HG03139 (cell line): Measurements from ENCODE around the gene WDFY2.

Source experiments
- ATAC-seq: cut with Tn5 transposase; IDR thresholded peaks from one replicate; pipeline ENCODE4 v1.9.1; 2021; ENCODE audit not compliant: unreplicated experiment

WDFY2 gene

DNA sequence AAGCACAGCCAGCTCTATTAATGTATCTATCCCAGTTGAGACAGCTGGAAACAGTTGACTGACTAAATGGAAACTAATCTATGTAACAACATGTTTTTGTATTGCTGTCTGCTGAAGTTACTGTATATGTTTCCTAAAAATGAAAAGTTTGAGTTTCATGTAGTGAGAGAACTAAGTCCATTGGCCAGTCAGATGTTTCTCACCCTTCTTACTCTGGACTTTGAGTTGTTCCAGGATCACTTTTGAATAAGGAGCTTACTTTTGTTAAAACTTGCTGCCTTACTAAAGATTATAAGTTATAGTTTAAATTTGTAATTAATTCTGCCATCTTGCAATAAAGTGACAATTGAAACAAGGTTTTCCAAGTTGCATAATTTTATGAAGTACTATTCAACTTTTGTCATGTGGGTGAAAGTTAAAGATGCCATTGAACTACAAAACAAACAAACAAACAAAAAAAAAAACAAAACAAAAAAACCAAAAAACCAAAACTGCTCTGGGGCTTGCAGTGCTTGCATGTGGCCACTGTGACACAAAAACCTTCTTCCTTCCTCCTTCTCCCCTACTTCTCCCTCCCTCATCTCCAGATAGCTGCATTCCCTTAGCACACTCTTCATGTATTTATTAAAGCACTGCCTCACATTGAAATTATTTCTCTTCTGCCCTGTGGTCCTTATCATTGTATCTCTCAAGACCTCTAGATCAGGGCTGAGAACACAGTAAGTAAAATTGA is 15.3 kb downstream of the WDFY2 start:
- ATAC-seq, result no peak

DNA sequence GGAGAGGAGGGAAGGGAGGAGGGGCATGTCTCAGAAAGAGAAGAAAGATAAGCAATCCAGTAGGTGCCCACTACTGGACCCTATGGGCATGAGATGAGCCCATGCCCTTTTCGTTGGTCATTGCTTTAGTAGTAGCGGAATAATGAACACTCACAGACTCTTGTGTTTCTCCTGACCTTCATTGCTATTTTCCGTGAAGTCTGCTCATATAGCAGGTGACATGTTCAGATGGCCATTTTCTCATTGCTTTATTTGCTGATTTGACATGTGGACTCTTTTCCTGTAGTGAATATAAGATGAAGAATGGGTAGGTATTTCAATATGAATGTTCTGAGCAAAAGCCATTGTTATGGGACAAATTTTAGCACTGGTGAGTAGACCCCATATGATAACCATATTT is 16.4 kb downstream of the WDFY2 start:
- no peak for ATAC-seq

GRCh38 chr13:51601601-51602565 is 17.6 kb downstream of the WDFY2 start:
- no peak for ATAC-seq

DNA sequence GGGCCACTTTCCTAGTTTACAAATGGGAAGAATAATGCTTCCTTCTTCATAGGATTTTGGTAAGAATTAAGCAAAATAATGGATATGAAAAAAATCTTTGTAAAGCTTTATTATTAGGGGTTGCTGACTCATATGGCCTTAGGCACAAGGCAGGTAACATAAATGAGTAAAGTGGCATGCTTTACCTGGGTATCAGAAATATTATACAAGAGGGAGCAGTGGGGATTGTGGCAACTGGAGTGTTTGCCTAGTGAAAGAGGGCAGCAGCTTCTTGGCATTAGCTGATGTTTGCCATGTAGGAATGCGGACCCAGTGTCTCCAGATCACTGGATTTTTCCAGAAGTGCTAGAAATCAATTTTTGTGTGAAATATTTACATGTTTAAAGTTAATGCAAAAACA is 19.5 kb downstream of the WDFY2 start:
- ATAC-seq, result no peak

DNA sequence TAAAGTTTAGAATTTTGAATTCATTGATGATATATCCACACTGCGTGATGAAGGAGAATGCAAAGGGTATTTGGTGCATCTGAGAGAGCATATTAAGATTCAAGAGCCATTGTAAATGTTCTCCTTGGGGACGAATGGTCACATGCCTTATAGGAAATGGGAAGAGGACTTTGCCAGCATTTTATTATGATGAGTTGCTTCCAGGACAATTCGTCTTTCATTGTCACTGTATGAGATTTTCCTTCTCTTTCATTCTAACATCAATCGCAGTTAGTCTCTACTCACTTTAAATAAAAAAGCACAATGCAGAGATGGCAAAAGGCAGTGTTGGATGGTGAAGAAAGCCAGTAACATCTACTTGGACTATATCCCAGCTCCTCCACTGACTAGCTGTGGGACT is 21.4 kb downstream of the WDFY2 start:
- no peak for ATAC-seq

- ATAC-seq, result no peak
Measured at GRCh38 chr13:51607165-51607564, 22.9 kb downstream of the WDFY2 start.

DNA sequence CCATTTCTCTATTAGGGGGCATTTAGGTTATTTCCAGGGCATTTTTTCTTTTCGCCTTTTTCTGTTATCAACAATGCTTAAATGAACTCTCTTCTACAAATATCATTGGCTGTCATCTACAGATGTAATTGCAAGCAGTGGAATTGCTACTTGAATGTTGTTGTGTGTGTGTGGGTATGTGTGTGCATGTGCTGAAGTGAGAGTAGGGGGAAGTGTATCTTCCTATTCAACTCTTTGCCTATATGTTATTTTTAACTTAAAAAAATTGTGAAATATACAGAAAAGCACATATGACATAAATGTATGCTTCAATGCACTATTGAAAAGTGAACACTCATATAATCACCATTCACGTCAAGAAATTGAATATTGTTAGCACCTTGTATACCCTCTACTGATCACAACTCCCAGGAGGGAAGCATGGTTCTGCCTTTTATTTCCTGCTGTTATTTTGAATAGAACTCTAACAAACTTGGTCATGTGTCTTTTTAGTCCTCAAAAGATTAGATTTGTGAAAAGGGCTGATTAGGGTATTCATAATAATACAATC is 24.7 kb downstream of the WDFY2 start:
- no peak for ATAC-seq

GRCh38 chr13:51612867-51613266 is 28.6 kb downstream of the WDFY2 start:
- no peak for ATAC-seq

- ATAC-seq, result no peak
Measured at GRCh38 chr13:51613535-51613934, 29.3 kb downstream of the WDFY2 start.

GRCh38 chr13:51614350-51614786 is 30.1 kb downstream of the WDFY2 start:
- peak; percentile 73 for ATAC-seq

- ATAC-seq, result no peak
Measured at GRCh38 chr13:51618626-51619025, 34.4 kb downstream of the WDFY2 start.

DNA sequence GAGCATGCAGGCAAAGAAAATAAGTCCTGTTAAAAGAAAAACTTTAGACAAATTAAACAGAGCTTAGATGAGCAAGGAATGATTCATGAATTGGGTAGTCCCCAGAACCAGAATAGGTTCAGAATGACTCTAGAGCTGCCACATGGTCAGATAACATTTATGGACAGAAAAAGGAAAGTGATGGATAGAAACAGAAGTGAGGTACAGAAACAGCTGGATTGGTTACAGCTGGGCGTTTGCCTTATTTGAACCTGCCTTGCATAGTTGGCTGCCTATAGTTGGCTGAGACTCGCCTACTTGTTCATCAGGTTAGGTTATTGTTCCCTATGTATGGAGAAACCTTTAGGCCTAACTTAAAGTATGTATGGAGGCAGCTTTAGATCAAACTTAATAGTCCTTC is 35.4 kb downstream of the WDFY2 start:
- no peak for ATAC-seq

GRCh38 chr13:51620165-51620983 is 36.1 kb downstream of the WDFY2 start:
- ATAC-seq, result no peak

DNA sequence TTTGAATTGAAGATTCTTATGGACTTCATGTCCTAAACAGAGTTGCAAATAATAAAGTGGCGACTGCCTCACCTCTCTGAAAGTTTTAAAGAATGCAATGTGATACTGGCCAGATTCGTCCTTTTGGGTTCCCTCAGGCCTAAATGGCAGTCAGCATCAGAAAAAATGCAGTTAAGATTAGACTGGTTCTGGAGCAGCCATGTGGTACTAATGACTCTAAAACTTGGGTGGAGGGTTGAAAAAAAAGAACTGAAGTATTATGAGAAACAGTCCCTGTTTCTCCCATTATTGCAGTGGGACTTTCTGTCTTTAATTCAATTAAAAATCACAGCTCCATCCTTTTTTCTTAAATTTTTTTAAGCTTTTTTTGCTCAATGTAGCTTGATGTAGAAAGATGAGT is 37.3 kb downstream of the WDFY2 start:
- no peak for ATAC-seq

GRCh38 chr13:51623473-51623872 is 39.2 kb downstream of the WDFY2 start:
- ATAC-seq, result no peak

GRCh38 chr13:51624207-51624606 is 39.9 kb downstream of the WDFY2 start:
- no peak for ATAC-seq

GRCh38 chr13:51624695-51625345 is 40.6 kb downstream of the WDFY2 start:
- no peak for ATAC-seq

DNA sequence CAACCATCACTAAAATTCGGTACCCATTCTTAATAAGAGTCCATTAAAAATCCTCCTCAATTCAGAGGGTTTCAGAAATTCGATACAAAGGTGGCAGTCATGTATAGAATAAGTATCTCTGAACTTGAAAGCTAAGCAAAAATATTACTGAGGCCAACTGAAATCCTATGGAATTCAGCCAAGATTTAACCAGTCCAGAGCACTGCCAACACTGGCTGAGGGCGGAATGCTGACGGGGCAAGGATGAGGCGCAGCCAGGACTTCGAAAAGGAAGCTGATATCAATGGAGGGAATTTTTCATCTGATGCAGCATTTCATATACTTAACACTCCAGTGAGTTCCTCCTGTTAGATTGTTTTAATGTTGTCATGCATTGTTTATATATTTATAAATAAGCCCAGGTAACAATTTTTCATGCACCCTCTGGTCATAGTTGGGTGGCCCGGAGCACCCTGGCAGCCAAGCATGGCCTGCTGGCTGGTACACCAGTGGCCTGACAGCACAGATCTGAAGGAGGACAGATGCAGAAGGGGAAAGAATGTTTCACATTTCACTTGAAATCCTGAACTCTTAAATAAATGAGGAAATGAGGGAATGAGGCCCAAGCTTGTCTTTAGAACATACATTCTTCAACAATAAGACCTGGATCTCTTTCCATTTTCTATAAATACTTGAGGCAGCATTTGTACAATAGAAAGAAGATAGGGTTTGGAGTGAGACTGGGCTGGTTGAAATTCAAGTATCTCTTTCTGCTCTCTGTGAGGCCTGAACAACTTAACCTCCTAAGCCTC is 41.5 kb downstream of the WDFY2 start:
- no peak for ATAC-seq

GRCh38 chr13:51626749-51627148 is 42.5 kb downstream of the WDFY2 start:
- no peak for ATAC-seq
